Activated CD8-positive, alpha-beta T cell treated with anti-CD3 and anti-CD28 coated beads for 36 hours (primary cell): ENCODE results near the gene KRT77. TPM values are rescaled to one million over a fixed set of nuclear protein-coding genes. Genes with fewer than 3 reads are reported as not detected.
A peak's percentile ranks its signal among the peaks of the same experiment; 100 is the strongest.
"Not testable (repeated sequence)": the region's sequence is repeated elsewhere in the genome, so short reads cannot be mapped to it uniquely, and the experiment has no call there.

ENCODE experiments used
- ATAC-seq: fragments of 200-7000 bp; cut with Tn5 transposase; one replicate; pipeline ENCODE4 v1.10.0; 2021; ENCODE audit warnings: mild to moderate bottlenecking, moderate library complexity
- CTCF ChIA-PET: fragments of 350-600 bp; sonication (Branson Sonifier 250); formaldehyde crosslinking; loops from one replicate; lab custom pipeline; 2021; ENCODE audit warnings: antibody characterized with exemption; lab: Charles Lee
- POLR2A ChIA-PET: fragments of 350-600 bp; sonication (Branson Sonifier 250); formaldehyde crosslinking; loops from one replicate; lab custom pipeline; 2021; ENCODE audit warnings: antibody characterized with exemption; lab: Charles Lee
- DNase-seq: peaks from one replicate; pipeline ENCODE4 v3.0.0-alpha.2; 2020
- H3K27ac Mint-ChIP-seq: one replicate; pipeline ENCODE4 v1.8.0; 2021; ENCODE audit warnings: mild to moderate bottlenecking, mixed read lengths
- H3K27me3 Mint-ChIP-seq: one replicate; pipeline ENCODE4 v1.8.0; 2021; ENCODE audit warnings: mixed read lengths
- H3K36me3 Mint-ChIP-seq: one replicate; pipeline ENCODE4 v1.8.0; 2021; ENCODE audit warnings: low read depth, mixed read lengths
- H3K4me1 Mint-ChIP-seq: one replicate; pipeline ENCODE4 v1.8.0; 2021; ENCODE audit warnings: low read depth, mixed read lengths
- H3K4me3 Mint-ChIP-seq: one replicate; pipeline ENCODE4 v1.8.0; 2021; ENCODE audit warnings: mild to moderate bottlenecking, moderate library complexity, mixed read lengths
- H3K9me3 Mint-ChIP-seq: one replicate; pipeline ENCODE4 v1.8.0; 2021; ENCODE audit warnings: mixed read lengths
- CTCF ChIP-seq: fragments of 200-600 bp; IDR thresholded peaks from one replicate; pipeline ENCODE4 v1.8.0; 2022; ENCODE audit warnings: antibody characterized with exemption, mild to moderate bottlenecking
- intact Hi-C: fragments of 100-400 bp; cut with micrococcal nuclease; formaldehyde crosslinking; loops from one replicate; pipeline ENCODE4 v1.10.0; 2022
- total RNA-seq, 2 experiments: library from RNA; stranded (reverse); gene quantifications; one replicate each; pipeline ENCODE4 v1.2.3, GENCODE V29; 2021

KRT77 gene
- total RNA-seq, 2 experiments from 2014 or later, result not detected

- TF ChIP-seq CTCF, result no peak
- H3K27ac Mint-ChIP-seq, result no peak overlapping the region
- no peaks in the 10 kb centered on the region for H3K36me3 Mint-ChIP-seq
- peak overlapping the region; percentile 39 for H3K4me3 Mint-ChIP-seq
- ChIA-PET POLR2A (interaction anchor here (0.9 kb wide), 1 partner anchor 23 kb away, joined by 3 read pairs; no protein-coding TSS in a partner anchor), CTCF (interaction anchor here (1.1 to 3.2 kb wide), 6 partner anchors 103 to 171 kb away, joined by 3 to 13 read pairs (median 4); no protein-coding TSS in a partner anchor)
- ATAC-seq, result peak; percentile 69
- H3K9me3 Mint-ChIP-seq, result no peaks in the 10 kb centered on the region
- H3K27me3 Mint-ChIP-seq, result peaks cover 26% of the 10 kb centered on the region
- H3K4me1 Mint-ChIP-seq, result peaks cover 7% of the 10 kb centered on the region
- intact Hi-C loops, result loop anchor here (10.0 kb wide), 1 partner anchor 151 kb away; no protein-coding TSS in a partner anchor
- peak; percentile 47 for DNase-seq
Observed at GRCh38 chr12:52713960-52714886, 10.9 kb upstream of the KRT77 start.

- intact Hi-C loops, result loop anchor here (10.0 kb wide), 1 partner anchor 153 kb away; no protein-coding TSS in a partner anchor
- H3K9me3 Mint-ChIP-seq, POLR2A ChIA-PET, H3K4me3 Mint-ChIP-seq, H3K36me3 Mint-ChIP-seq, ATAC-seq, DNase-seq, H3K27ac Mint-ChIP-seq: not testable (repeated sequence)
- CTCF ChIA-PET, result interaction anchor here (1.6 to 3.1 kb wide), 2 partner anchors 101 to 168 kb away, joined by 4 to 8 read pairs; no protein-coding TSS in a partner anchor
- peaks cover 26% of the 10 kb centered on the region for H3K27me3 Mint-ChIP-seq
- H3K4me1 Mint-ChIP-seq, result peaks cover 19% of the 10 kb centered on the region
Observed at GRCh38 chr12:52712122-52712521, 8.8 kb upstream of the KRT77 start.

- Mint-ChIP-seq H3K9me3 (no peaks in the 10 kb centered on the region), H3K4me1 (peaks cover 19% of the 10 kb centered on the region), H3K4me3 (no peak overlapping the region), H3K27ac (no peak overlapping the region), H3K27me3 (peaks cover 21% of the 10 kb centered on the region), H3K36me3 (no peaks in the 10 kb centered on the region)
- TF ChIP-seq CTCF, result no peak
- intact Hi-C loops, result loop anchor here (10.0 kb wide), 1 partner anchor 154 kb away; no protein-coding TSS in a partner anchor
- CTCF ChIA-PET, result interaction anchor here (1.1 to 3.1 kb wide), 2 partner anchors 160 to 169 kb away, joined by 3 to 8 read pairs; no protein-coding TSS in a partner anchor
- ATAC-seq, result no peak
- DNase-seq, result no peak
- POLR2A ChIA-PET, result no interaction called here
Observed at GRCh38 chr12:52710730-52711129, 7.4 kb upstream of the KRT77 start.

- ATAC-seq, result no peak
Observed at GRCh38 chr12:52708010-52708409, 4.7 kb upstream of the KRT77 start.

More at GRCh38 chr12:52708010-52708409, 4.7 kb upstream of the KRT77 start:
- H3K4me1 Mint-ChIP-seq, result peaks cover 12% of the 10 kb centered on the region
- TF ChIP-seq CTCF, result no peak
- no peaks in the 10 kb centered on the region for H3K9me3 Mint-ChIP-seq
- H3K27me3 Mint-ChIP-seq, result peaks cover 6% of the 10 kb centered on the region
- no peak for DNase-seq
- no peak overlapping the region for H3K4me3 Mint-ChIP-seq
- H3K36me3 Mint-ChIP-seq, result no peaks in the 10 kb centered on the region
- POLR2A ChIA-PET, result no interaction called here
- CTCF ChIA-PET, result interaction anchor here (1.7 to 2.0 kb wide), 2 partner anchors 163 to 172 kb away, joined by 5 read pairs; no protein-coding TSS in a partner anchor
- no peak overlapping the region for H3K27ac Mint-ChIP-seq
- intact Hi-C loops, result no loop called here
